Upper lobe of right lung (tissue), 1 donor: ENCODE results near the gene CLTB. TPM values are rescaled to one million over a fixed set of nuclear protein-coding genes. Genes with fewer than 3 reads are reported as not detected.
A peak's percentile ranks its signal among the peaks of the same experiment; 100 is the strongest.

Experiments
- ATAC-seq: fragments of 200-7000 bp; cut with Tn5 transposase; one replicate; pipeline ENCODE4 v1.9.1; 2020; ENCODE audit warnings: mild to moderate bottlenecking, moderate library complexity
- DNase-seq: peaks from one replicate; pipeline ENCODE4 v3.0.0-alpha.2; 2020
- H3K27ac ChIP-seq: fragments of 200-600 bp; one replicate; pipeline ENCODE4 v1.8.0; 2022
- H3K27me3 ChIP-seq: fragments of 200-600 bp; one replicate; pipeline ENCODE4 v1.8.0; 2022; ENCODE audit warnings: mild to moderate bottlenecking
- H3K36me3 ChIP-seq: fragments of 200-600 bp; one replicate; pipeline ENCODE4 v1.8.0; 2022
- H3K4me1 ChIP-seq: fragments of 200-600 bp; one replicate; pipeline ENCODE4 v1.8.0; 2022
- H3K4me3 ChIP-seq: fragments of 200-600 bp; one replicate; pipeline ENCODE4 v1.8.0; 2022; ENCODE audit warnings: mild to moderate bottlenecking
- H3K9me3 ChIP-seq: fragments of 200-600 bp; one replicate; pipeline ENCODE4 v1.8.0; 2022
- CTCF ChIP-seq: fragments of 200-600 bp; IDR thresholded peaks from one replicate; pipeline ENCODE4 v1.8.0; 2022; ENCODE audit warnings: antibody characterized with exemption
- intact Hi-C: fragments of 100-400 bp; cut with DNase I; formaldehyde crosslinking; loops from one replicate; pipeline ENCODE4 v1.11.0; 2022
- total RNA-seq: library from RNA; stranded (reverse); fragmentation: NEBNext Ultra II Directional; extraction: Animal tissue kit (Norgen Biotek cat#: 25700); gene quantifications from one replicate; pipeline ENCODE4 v1.2.1, GENCODE V29; 2021
- donor health status: DM: no; HTN: yes; CAD: no; lungs with severe emphysema.

Gene CLTB
- total RNA-seq, 1 donor from 2014 or later: 80.9 TPM

GRCh38 chr5:176389135-176390123 lies 26.9 kb downstream of the CLTB start:
- Histone ChIP-seq H3K9me3 (no peaks in the 10 kb centered on the region), H3K4me1 (peaks cover 7% of the 10 kb centered on the region), H3K4me3 (peak overlapping the region; percentile 87), H3K27me3 (no peaks in the 10 kb centered on the region), H3K36me3 (peaks cover 33% of the 10 kb centered on the region), H3K27ac (peak overlapping the region; percentile 96)
- DNase-seq (no peak), ATAC-seq (peak; percentile 40)
- intact Hi-C loops: no loop called here
- no peak for TF ChIP-seq CTCF

- Histone ChIP-seq H3K4me1 (peaks cover 7% of the 10 kb centered on the region), H3K27me3 (no peaks in the 10 kb centered on the region), H3K27ac (peak within 1 kb of the TSS; percentile 96), H3K36me3 (peaks cover 36% of the 10 kb centered on the region), H3K9me3 (no peaks in the 10 kb centered on the region), H3K4me3 (peak within 1 kb of the TSS; percentile 87)
- ATAC-seq: peak; percentile 97
- no peak for TF ChIP-seq CTCF
- DNase-seq: peak; percentile 100
- intact Hi-C loops: no loop called here
Measured at GRCh38 chr5:176388444-176389134, 27.8 kb downstream of the CLTB start, which contains the start of the genes HIGD2A and NOP16. Gene HIGD2A (plus strand): TSS chr5:176388751. CDS start chr5:176388820, 69 bp downstream. Gene NOP16 (minus strand): TSS chr5:176388598. CDS start chr5:176388539, 59 bp downstream.

- Histone ChIP-seq H3K4me1 (peaks cover 7% of the 10 kb centered on the region), H3K27ac (peak overlapping the region; percentile 96), H3K36me3 (peaks cover 40% of the 10 kb centered on the region), H3K4me3 (peak overlapping the region; percentile 87), H3K27me3 (no peaks in the 10 kb centered on the region), H3K9me3 (no peaks in the 10 kb centered on the region)
- intact Hi-C loops: no loop called here
- DNase-seq: no peak
- ATAC-seq: no peak
- no peak for TF ChIP-seq CTCF
Measured at GRCh38 chr5:176388003-176388443, 28.3 kb downstream of the CLTB start.

GRCh38 chr5:176387384-176387925 lies 28.9 kb downstream of the CLTB start:
- no peak overlapping the region for H3K27ac ChIP-seq
- H3K36me3 ChIP-seq: peaks cover 44% of the 10 kb centered on the region
- peaks cover 7% of the 10 kb centered on the region for H3K4me1 ChIP-seq
- intact Hi-C loops: no loop called here
- ATAC-seq: no peak
- no peak for DNase-seq
- no peaks in the 10 kb centered on the region for H3K27me3 ChIP-seq
- peak overlapping the region; percentile 87 for H3K4me3 ChIP-seq
- no peaks in the 10 kb centered on the region for H3K9me3 ChIP-seq
- no peak for TF ChIP-seq CTCF

GRCh38 chr5:176386491-176386890 lies 29.8 kb downstream of the CLTB start:
- no peak for TF ChIP-seq CTCF
- peaks cover 39% of the 10 kb centered on the region for H3K36me3 ChIP-seq

More at GRCh38 chr5:176386491-176386890, 29.8 kb downstream of the CLTB start:
- DNase-seq (no peak), ATAC-seq (no peak)
- Histone ChIP-seq H3K4me1 (peaks cover 7% of the 10 kb centered on the region), H3K9me3 (no peaks in the 10 kb centered on the region), H3K27me3 (no peaks in the 10 kb centered on the region), H3K27ac (no peak overlapping the region), H3K4me3 (no peak overlapping the region)
- intact Hi-C loops: no loop called here
